ENCODE results near the gene RNF213. TPM values are rescaled to one million over a fixed set of nuclear protein-coding genes. Genes with fewer than 3 reads are reported as not detected.
"Not testable (repeated sequence)": the region's sequence is repeated elsewhere in the genome, so short reads cannot be mapped to it uniquely, and the experiment has no call there.

Gene RNF213
- total RNA-seq, 1 donor from 2014 or later: 47.3 TPM

DNA sequence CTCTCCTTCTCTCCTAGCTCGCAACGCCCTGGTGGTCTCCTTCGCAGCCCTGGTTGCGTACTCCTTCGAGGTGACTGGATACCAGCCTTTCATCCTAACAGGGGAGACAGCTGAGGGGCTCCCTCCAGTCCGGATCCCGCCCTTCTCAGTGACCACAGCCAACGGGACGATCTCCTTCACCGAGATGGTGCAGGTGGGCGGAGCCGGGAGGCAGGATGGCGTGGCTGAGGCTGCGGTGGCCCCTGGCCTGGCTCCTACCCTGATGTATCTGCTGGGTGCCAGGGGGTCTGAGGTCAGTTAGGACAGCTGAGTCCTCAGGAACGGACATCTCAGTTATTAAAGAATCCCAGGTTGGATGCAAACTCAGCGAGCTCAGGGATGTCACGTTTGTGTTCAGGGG, 23.7 kb upstream of the RNF213 start:
- Mint-ChIP-seq H3K27me3 (no peaks in the 10 kb centered on the region), H3K36me3 (peaks cover 33% of the 10 kb centered on the region), H3K27ac (no peak overlapping the region), H3K9me3 (no peaks in the 10 kb centered on the region), H3K4me3 (no peak overlapping the region), H3K4me1 (ENCODE audit: unreplicated experiment) (no peaks in the 10 kb centered on the region)
- no peak for DNase-seq (ENCODE audit: extremely low spot score, unreplicated experiment)
- TF ChIP-seq, protein P1, sequence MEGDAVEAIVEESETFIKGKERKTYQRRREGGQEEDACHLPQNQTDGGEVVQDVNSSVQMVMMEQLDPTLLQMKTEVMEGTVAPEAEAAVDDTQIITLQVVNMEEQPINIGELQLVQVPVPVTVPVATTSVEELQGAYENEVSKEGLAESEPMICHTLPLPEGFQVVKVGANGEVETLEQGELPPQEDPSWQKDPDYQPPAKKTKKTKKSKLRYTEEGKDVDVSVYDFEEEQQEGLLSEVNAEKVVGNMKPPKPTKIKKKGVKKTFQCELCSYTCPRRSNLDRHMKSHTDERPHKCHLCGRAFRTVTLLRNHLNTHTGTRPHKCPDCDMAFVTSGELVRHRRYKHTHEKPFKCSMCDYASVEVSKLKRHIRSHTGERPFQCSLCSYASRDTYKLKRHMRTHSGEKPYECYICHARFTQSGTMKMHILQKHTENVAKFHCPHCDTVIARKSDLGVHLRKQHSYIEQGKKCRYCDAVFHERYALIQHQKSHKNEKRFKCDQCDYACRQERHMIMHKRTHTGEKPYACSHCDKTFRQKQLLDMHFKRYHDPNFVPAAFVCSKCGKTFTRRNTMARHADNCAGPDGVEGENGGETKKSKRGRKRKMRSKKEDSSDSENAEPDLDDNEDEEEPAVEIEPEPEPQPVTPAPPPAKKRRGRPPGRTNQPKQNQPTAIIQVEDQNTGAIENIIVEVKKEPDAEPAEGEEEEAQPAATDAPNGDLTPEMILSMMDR (conservative IDR thresholded peaks at IDR 0.05): no peak

DNA sequence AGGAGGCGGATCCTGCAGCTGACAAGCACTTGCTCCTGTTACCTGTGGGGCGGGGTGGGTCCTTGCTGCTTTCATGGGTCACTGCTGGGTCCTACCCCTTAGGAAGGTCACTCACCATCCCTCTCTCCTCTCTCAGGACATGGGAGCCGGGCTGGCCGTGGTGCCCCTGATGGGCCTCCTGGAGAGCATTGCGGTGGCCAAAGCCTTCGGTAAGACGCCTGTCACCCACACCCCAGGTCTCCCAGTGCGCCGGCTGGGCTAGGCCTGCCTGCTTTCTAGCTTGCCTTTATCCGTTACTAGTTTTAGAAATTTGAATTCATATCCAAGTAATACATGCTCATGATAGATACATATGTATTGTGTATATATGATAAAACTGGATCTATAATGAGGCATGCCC, 23.3 kb upstream of the RNF213 start:
- DNase-seq (ENCODE audit: extremely low spot score, unreplicated experiment): no peak
- Mint-ChIP-seq H3K36me3 (peaks cover 31% of the 10 kb centered on the region), H3K9me3 (no peaks in the 10 kb centered on the region), H3K4me3 (no peak overlapping the region), H3K27ac (no peak overlapping the region), H3K27me3 (no peaks in the 10 kb centered on the region), H3K4me1 (ENCODE audit: unreplicated experiment) (no peaks in the 10 kb centered on the region)
- TF ChIP-seq, protein P1 (conservative IDR thresholded peaks at IDR 0.05): no peak

DNA sequence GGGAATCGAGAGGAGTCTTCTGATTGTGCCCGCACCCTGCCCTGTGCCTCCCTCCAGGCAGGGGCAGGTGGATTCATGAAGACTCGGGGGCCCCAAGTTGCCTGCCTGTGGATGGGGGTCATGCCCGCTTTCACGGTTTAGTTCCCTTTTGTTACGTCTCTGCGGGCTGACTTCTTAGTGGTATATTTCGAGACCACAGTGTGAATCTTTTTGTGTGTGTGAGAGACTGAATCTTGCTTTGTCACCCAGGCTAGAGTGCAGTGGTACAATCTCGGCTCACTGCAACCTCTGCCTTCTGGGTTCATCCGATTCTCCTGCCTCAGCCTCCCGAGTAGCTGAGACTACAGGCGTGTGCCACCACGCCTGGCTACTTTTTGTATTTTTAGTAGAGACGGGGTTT, 18.1 kb upstream of the RNF213 start:
- no peaks in the 10 kb centered on the region for H3K4me1 Mint-ChIP-seq (ENCODE audit: unreplicated experiment)
- TF ChIP-seq, protein P1 (conservative IDR thresholded peaks at IDR 0.05): no peak
- H3K36me3 Mint-ChIP-seq: peaks cover 15% of the 10 kb centered on the region
- H3K9me3 Mint-ChIP-seq: no peaks in the 10 kb centered on the region
- no peak overlapping the region for H3K4me3 Mint-ChIP-seq
- H3K27me3 Mint-ChIP-seq: no peaks in the 10 kb centered on the region
- DNase-seq (ENCODE audit: extremely low spot score, unreplicated experiment): no peak
- no peak overlapping the region for H3K27ac Mint-ChIP-seq

DNA sequence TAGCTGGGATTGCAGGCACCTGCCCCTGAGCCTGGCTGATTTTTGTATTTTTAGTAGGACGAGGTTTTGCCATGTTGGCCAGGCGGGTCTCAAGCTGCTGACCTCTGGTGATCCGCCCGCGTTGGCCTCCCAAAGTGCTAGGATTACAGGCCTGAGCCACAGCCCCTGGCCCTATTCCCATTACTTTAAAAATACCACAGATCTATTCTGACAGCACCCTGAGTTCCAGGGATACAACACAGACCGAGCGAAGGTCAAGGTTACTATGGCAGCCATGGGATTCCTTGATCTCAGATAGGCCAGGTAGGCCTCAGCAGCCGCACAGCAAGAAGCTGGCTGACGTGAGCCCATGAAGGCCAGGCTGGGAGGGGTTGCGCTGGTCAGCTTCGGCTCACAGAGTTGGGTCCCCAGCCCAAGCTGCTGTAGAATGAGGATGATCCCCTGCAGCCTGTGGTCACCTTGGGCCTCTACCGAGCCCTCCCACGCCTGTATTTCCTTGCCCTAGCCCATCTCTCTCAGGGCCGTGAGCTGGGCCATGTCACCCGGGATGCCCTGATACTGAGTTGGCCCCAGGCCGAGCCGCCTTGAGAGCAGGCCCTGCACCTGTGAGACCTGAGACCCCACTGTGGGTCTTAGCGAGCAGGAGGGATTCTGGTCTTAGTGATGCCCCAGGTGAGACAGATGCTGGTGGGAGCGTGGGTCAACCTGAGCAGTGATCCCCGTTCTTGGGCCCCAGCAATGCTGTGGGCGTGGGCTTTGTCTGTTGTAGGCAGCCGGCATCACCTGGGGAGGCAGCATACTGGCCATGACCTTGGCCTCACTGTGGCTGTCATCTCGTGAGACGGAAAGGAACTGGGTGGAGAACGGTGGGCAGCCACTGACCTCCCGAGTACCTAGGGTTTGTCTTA, 16.9 kb upstream of the RNF213 start:
- peaks cover 7% of the 10 kb centered on the region for H3K36me3 Mint-ChIP-seq
- H3K9me3 Mint-ChIP-seq: no peaks in the 10 kb centered on the region
- DNase-seq (ENCODE audit: extremely low spot score, unreplicated experiment): no peak
- H3K27ac Mint-ChIP-seq: no peak overlapping the region
- no peak overlapping the region for H3K4me3 Mint-ChIP-seq
- TF ChIP-seq, protein P1 (conservative IDR thresholded peaks at IDR 0.05): no peak
- no peaks in the 10 kb centered on the region for H3K27me3 Mint-ChIP-seq
- H3K4me1 Mint-ChIP-seq (ENCODE audit: unreplicated experiment): no peaks in the 10 kb centered on the region

DNA sequence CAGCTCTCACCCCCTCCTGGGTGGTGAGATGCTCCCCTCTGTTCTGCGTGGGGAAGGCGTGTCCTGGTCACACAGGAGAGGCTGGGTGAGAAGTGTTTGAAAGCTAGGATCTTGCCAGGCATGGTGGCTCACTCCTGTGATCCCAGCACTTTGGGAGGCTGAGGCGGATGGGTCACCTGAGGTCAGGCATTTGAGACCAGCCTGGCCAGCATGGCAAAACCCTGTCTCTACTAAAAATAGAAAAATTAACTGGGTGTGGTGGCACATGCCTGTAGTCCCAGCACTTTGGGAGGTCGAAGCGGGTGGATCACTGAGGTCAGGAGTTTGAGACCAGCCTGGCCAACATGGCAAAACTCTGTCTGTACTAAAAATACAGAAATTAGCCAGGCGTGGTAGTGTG, 16.2 kb upstream of the RNF213 start:
- DNase-seq (ENCODE audit: extremely low spot score, unreplicated experiment); H3K27ac Mint-ChIP-seq; H3K4me1 Mint-ChIP-seq (ENCODE audit: unreplicated experiment); H3K9me3 Mint-ChIP-seq; H3K4me3 Mint-ChIP-seq; H3K36me3 Mint-ChIP-seq; H3K27me3 Mint-ChIP-seq: not testable (repeated sequence)

DNA sequence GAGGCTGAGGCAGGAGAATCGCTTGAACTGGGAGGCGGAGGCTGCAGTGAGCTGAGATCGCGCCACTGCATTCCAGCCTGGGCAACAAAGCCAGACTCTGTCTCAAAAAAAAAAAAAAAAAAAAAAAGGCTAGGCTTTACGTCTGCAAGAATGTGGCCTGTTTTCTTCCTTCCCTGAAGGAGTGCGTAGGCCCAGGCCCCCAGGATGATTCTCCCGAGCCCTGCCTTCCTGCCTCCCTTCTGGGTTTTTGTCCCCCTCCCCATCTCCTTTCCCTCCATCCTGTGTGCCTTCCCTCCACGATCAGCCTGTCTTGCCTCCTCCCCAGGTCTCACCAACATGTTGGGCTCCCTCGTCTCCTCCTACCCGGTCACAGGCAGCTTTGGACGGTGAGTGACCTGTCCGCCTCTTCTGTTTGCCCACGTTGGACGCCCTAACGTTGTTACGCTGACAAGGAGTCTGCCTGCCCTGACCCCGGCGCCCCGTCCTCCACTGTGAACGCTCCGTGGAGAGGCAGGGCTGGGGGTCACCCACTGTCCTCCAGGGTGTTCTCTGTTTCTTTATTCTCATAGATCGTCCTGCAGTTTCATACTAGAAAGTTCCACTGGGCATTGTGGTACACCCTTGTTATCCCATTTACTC, 15.7 kb upstream of the RNF213 start:
- H3K36me3 Mint-ChIP-seq: peaks cover 7% of the 10 kb centered on the region
- DNase-seq (ENCODE audit: extremely low spot score, unreplicated experiment): no peak
- no peaks in the 10 kb centered on the region for H3K4me1 Mint-ChIP-seq (ENCODE audit: unreplicated experiment)
- no peaks in the 10 kb centered on the region for H3K27me3 Mint-ChIP-seq
- no peak overlapping the region for H3K4me3 Mint-ChIP-seq
- H3K9me3 Mint-ChIP-seq: no peaks in the 10 kb centered on the region
- TF ChIP-seq, protein P1 (conservative IDR thresholded peaks at IDR 0.05): no peak
- H3K27ac Mint-ChIP-seq: no peak overlapping the region

Data from type B pancreatic cell (in vitro differentiated cells).